NCI-H1417 treated with DMSO at 0.1 percent for 48 hours (cell line): Measurements from ENCODE around the gene HAAO.
"Not testable (repeated sequence)": the region's sequence is repeated elsewhere in the genome, so short reads cannot be mapped to it uniquely, and the experiment has no call there.

Experiments used
- DNase-seq: peaks from one replicate; lab custom pipeline; 2025; lab: John Stamatoyannopoulos, UW

Gene HAAO

DNA sequence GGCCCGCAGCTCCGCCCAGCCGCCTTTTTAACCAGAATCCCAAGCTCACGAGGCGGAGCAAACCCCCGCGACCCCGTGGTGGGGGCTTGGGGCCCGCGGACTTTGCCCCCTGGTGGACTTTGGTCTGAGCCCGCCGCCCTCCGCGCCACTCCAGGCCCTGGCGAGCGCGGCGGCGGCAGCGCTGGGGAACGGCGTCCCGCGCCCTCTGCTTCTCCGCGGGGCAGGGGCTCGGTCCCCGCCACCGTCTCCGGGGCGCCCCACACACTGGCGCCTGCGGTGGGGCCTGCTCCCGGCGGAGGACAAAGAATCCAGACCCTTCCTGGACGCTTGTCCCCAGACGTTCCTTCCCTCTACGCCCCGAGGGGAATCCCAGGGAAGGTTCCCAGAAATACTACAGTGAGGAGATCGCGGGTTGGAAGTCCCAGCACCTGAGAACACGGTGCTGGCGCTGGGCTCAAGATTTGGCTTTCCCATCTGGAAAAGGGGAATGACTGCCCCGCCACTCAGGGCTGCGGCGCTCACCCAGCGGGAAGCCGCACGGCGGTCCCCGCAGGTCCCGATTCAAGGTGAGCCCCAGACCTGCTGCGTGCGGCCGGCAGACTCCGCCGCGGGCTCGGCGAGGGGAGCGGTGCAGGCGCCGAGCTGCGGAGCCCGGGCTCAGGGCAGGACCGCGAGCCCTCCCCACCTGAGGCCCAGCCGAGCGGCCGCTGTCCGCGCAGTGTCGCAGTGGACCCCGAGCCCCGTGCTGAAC lies at the start of gene HAAO:
Gene HAAO, minus strand, starts transcription at position 1 of the 751 bp plus-strand sequence. CDS start 47 bp downstream, outside the sequence.
- no peak for DNase-seq

DNA sequence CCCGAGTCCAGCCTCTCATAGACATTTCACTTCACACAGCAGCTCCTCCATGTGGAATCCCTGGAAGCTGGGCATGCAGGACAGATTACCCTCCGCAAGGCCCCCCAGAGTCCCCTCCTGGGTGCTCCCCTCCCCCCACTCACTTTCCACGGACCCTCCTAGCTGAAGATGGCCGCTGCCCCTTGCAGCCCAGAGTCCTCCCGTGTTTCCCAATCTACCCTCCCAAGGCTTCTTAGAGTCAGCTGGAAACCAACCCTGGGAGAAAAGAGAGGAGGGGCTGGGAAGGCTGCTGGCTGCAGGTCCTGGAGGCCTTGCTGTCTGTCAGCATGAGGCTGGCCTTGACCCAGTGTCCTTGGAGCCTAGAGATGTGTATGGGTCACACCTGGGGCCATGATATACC lies 49.0 kb upstream of the HAAO start:
- no peak for DNase-seq

DNA sequence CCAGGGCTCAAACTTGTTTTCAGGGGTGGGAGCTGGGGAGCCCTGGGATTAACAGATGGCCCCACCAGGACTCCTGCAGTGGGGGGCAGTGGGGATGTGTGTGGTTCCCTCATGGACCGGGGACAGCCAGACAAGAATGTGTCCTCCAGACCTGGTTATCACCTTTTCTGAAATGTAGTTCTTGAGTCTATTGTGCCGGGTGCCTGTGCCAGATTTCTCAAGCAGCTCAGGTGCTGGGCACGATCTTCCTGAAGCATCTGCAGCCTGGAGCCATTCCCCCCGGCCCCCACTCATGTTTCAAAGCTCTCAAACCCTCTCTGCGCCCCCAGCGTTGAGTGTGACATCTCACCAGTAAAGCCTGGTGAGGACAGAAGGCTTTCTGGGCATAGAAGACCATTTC lies 48.4 kb upstream of the HAAO start:
- DNase-seq = no peak

DNA sequence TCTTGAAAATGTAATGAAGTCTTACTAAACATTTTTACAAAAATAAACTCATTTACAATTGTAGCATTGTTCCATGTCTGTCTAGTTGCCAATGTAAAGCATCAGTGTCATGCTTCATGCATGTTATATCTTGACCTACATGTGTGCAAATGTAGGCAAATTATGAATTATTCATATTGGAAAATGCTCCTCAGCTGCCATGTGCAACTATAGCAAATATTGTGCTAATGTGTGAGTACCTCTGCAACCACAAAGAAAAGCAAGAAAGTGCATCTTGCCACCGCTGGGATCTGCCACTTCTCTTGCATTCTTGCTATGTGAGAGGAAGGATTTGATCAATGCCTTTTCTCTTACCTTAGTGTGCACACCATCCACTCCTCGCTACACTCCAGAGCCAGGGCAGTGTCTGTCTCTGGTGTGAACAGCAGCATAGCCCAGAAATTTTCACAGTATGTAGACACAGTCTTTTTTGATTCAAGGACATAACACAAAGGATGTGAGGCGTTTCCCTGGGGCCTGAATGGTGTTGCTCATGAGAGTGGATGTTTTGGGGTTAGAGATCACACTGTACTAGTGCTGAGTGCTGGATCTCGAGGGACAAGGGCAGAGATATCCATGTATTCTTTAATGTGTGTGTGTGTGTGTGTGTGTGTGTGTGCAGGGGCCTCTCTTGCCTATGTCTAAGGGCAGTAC lies 47.6 kb upstream of the HAAO start:
- DNase-seq = no peak

DNA sequence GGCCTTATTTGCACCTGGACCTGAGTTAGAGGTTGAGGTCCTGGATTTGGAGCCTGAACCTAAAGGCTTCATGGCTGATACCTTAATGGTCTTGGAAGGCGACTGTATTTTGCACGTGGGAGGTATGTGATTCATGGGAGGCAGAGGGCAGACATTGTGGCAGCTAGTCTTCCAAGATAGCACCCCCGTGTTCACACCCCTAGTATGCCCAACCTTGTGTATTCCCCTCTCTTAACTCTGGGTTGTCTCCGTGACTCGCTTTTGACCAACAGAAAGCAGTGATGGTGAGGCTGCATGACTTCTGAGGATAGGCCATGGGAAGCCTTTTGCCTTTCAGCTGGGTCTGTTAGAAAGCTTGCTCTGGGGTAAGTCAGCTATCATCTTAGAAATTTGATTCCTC lies 45.8 kb upstream of the HAAO start:
- no peak for DNase-seq

DNA sequence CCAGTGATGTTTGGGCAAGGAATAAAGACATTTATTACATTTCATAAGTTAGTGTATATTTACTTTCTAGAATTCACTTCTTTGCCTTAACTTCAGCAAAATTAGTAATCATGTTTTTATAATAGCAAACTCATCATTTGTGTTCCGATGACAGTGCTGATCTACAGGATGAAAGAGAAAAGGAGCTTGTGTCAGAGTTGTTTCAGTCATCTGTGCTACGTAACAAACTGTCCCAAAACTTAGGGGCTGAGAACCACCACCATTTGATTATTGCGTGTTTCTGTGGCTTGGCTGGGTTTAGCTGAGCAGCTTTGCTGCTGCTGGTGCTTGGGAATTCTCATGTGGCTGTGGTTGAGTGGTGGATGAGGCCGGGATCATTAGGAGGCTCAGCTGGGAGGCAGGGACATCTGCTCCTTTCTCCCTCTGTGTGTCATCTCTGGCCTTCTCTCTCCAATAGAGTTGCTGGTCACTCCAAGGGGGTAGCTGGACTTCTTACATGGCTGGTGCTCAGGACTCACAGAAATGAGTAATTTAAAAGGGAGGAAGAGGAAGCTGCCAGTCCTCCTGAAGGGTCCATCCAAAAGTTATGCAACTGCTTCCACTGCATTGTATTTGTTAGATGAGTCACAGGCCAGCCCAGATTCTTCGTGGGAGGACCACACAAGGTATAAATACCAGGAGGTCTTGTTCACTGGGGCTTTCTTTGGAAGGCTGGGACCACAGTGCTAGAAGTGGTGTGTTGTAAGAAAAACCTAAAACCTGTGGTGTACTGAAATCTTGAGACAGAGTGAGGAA lies 43.4 kb upstream of the HAAO start:
- no peak for DNase-seq

DNA sequence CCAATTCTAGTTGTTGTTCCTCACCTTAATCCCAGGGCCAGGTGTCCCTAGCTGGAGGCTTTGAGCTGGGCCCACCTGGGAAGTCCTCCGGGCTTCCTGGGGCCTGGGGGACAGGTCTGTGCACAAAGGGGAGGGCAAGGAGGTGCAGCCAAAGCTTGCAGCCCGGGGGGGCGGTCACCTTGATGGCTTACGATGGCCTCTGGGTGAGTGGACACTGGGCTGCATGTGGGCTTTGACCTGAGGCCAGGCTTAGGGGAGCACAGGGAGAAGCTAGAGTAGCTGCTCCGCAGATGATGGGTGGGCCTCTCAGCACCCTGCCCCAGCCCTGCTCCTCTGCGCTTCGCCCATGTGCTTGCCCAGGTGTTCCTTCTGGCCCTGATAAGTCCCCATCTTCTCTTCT lies 41.8 kb upstream of the HAAO start:
- no peak for DNase-seq

DNA sequence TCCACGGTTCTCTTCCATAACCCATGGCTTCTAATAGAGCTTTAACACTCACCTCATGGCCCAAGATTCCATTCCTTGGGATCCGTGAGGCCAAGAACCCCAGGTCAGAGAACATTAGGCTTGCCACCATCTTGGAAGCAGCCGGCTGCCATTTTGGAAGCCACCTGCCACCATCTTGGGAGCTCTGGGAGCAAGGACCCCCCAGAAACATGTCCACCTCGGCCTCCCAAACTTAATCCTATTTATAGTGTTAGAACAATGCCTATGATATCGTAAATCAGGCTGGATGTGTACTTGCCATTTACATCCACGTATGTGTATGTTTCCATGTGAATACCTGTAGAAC lies 39.9 kb upstream of the HAAO start:
- no peak for DNase-seq

DNA sequence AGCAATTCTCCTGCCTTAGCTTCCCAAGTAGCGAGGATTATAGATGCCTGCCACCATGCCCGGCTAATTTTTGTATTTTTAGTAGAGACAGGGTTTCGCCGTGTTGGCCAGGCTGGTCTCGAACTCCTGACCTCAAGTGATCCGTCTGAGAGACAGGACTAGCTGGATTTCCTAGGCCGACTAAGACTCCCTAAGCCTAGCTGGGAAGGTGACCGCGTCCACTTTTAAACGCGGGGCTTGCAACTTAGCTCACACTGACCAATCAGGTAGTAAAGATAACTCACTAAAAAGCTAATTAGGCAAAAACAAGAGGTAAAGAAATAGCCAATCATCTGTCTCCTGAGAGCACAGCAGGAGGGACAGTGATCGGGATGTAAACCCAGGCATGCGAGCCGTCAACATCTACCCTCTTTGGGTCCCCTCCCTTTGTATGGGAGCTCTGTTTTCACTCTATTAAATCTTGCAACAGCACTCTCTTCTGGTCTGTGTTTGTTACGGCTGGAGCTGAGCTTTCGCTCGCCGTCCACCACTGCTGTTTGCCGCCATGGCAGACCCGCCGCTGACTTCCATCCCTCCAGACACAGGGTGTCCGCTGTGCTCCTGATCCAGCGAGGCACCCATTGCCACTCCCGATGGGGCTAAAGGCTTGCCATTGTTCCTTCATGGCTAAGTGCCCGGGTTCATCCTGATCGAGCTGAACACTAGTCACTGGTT lies 39.3 kb upstream of the HAAO start:
- DNase-seq = not testable (repeated sequence)

DNA sequence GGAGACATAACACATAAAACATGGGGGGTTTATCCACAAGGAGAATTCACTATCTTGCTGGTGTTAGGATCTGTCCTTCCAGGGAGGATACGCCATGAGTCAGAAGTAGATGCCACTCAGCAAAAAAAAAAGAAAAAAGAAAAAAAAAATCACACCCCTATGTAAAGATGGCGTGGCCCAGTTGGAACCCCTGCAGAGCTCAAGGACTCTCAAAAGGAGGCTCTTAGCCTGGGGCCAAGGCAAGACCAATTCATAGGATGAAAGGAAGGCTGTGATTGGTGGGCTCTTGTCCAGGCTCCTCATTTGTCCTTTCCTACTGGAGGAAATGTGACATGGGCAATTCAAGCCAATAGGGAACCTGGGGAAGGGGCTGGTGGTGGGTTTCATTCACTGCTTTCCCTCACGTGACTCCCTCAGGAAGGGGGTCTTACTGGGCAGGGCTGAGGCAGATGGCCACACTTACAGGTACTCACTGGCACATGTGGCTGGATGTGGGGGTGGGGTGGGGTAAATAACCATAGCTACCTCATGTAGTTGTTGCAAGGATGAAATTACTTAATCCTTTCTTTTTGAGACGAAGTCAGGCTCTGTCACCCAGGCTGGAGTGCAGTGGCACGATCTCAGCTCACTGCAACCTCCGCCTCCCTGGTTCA lies 38.7 kb upstream of the HAAO start:
- DNase-seq = no peak

DNA sequence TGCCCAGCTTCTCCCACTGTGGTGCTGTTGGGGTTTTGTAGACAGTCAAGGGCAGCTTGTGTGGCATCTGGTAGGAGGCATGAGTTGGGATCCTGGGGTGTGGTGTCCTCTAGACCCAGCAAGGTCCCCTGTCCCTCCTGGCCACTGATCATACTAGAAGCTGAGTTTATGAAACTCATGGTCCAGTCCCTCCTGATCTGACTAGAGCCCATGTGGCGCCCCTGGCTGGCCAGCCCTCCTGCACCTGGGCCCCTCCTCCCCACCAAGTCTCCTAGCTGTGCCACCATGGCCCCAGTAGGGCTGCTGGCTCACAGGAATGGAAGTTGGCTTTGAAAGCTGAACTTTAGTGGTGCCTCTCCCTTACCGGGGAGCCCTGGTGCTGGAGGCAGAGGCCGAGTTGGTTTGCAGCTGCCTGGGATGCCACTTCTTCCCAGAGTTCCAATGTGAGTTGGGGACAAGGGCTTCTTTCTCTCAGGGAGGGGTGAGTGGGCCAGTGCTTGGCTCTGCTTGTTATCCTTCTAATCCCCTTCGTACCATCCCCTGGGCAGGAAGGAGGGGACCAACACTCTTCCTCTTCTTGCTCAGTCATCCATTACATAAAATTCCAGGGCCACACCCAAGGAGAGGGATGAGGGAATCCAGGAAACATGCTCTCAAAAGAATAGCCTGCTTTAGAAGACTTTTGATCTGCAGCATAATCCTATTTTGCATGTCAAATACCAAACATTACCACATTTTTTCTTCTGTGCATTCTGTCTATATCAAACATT lies 37.5 kb upstream of the HAAO start:
- no peak for DNase-seq

DNA sequence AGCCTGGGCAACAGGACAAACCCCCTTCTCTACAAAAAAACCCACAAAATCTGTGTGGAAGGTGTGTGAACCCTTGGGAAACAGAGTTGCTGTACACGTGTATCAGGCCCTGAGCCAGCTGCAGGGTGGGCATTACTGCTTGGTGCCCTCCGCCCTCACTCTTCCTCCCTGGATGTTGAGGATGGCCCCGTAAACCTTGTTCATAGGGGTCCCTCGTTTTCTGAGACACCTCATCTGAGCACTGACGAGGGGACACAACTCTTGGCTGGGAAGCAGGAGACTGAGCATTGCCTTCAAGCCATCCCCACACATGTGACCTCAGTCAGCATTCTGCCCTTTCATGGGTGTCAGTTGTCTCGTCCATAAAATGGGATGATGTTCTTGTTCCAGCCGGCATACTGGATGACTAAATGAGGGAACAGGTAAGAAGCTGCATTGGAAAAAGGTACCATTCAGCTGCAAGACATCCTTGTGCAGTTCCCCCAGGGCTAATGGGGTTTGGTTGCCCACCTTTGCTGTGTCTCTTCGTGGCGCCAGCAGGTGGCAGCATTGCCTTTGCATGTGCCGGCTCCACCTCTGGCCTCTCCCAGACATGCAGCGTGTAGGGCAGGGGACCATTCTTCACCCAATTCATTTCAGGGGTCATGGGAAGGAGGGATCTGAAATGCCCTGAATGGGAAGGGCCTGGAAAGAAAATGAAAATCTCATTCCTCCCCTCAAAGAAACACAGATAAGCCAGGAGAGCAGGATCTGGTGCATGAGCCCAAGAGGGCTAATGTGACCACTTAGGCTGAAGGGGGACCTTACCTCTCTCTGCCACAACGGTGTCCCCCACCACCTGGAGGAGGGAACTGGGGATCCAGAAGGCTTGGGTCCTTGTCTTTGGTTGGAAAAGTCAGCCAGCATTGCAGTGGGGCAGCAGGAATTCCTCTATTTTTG lies 36.4 kb upstream of the HAAO start:
- DNase-seq = no peak

DNA sequence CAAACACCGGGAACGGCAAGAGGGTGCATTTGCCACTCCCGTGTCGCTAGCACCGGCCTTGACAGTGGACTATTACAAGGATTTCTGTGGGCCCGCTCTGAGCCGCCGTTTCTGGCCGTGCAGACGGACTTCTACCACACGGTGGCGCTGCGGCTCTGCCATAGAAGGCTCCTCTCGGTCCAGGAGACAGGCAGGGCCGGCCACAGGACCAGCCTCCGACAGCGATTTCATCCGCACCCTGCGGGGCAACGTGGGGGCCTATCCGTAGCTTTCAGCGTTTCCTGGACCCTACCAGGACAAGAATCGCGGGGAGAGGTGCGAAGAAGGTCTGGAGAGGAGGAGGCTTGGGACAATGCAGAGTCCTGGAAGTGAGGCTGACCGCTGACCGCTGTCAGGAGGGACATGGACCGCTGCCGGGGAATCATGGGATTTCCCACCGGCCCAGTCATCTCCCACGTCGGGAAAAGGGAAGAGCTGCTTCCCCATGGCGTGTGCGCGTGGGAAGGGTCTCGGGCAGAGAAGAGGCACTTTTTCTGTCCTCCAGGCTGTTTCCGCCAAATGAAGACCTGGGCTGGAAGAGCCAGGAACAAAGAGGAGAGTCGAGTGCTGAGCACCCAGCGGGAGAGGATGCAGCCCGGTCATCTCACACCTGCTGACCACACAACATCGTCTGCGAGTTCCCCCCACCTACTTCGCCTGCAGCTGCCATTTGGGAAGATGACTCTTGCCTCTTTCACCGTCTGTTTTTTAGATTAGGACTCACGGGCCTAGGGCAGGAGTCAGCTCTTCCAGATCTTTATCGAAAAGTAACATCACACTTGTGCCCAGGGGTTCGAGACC lies 35.5 kb upstream of the HAAO start:
- peak; percentile 49 for DNase-seq

DNA sequence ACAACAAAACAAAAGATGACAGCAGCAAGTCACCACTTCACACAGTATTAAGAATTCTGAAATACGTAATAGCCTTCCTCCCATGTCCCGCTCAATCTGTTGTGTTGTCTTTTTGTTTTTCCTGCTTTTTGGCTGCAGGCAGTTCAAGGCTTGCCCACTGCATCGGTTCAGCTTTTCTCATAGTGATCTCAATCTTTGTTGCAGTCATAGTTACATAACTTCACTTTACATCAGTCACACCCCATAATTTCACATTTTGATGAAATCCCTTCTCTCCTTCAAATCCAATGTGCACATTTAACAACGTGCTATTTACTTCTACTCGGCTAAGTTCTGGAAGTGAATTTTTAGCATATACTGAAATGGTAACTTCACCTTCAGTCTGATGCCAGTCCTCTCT lies 33.8 kb upstream of the HAAO start:
- DNase-seq = no peak

DNA sequence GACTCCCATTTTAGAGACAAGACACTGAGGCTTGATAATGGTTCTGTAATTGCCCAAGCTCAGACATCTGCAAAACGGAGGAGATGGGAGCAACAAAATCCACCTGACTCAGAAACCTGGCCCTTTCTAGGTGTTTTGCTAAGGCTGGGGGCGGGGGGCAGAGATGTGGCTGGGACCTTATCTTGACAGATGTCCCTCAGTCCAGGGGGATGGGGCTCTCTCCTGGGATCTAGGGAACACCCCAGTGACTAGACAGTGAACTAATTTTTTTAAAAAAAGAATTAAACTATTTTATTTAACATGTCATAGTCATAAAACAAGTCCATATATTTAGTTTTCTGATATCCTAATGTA lies 32.0 kb upstream of the HAAO start:
- no peak for DNase-seq

DNA sequence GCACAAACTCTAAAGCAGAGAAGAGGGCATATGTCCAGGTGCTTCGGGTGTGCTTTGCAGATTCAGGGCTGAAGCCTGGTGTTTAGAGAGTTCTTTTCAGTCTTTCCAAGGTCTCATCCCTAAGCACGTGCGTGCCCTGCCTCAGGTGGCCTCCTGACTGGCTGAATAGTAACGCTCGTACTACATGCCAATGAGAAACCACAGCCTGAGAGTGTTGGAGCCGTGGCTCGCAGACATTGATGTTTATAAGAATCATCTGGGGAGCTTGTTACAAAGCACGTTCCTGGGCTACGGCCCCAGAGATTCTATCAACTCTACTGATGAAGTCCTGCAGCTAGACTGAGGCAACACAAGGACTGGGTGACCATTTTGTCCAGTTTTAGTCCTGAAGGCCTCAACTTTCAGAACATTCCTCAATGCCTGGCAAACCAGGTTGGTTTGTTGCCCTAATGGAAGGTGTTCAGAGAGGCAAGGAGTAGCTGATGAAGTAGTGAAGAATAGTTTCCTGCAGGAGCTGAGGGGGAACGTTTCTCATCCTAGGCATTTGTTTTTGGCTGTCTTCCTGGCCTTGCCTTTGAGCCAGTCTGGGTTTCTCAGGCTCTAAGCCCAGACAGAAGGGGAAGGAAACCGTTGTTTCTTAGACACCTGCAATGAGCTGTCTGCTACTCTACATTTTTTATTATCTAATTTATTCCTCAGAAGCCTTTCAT lies 31.5 kb upstream of the HAAO start:
- DNase-seq = no peak

DNA sequence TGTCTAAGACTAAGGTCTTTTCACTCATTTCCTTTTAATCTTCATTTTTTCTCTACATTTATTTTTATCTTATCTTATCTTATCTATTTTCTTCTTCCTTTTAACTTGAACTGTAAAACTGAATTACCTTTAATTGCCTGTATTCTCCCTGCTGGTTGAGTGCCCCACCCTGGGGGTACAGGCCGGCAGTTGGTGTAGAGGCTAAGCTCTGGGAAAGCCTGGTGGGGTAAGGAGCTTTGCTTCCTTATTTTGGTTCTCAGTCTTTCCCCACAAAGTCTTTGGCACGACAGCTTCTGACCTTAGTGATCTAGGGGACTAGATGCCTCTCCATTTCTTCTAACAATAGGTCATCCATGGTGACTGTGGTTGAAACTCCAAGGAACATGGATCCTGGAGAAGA lies 26.8 kb upstream of the HAAO start:
- no peak for DNase-seq

DNA sequence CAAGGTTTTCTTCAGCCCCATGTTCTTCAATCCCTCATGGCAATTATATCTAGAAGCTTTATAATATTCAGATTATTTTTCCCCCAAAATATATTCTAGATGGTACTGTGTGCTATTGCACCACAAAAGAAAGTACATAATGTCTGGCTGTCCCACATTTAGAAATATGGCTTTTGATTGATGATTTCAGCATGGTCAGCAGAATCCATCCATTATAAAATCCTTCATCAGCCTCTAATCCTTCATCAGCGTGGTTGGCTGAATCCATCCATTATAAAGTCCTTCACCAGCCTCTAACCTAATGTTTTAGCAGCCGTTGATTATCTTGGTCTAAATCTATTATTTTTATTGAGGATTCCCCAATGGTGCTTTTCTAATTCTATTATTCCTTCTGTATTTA lies 23.3 kb upstream of the HAAO start:
- no peak for DNase-seq

DNA sequence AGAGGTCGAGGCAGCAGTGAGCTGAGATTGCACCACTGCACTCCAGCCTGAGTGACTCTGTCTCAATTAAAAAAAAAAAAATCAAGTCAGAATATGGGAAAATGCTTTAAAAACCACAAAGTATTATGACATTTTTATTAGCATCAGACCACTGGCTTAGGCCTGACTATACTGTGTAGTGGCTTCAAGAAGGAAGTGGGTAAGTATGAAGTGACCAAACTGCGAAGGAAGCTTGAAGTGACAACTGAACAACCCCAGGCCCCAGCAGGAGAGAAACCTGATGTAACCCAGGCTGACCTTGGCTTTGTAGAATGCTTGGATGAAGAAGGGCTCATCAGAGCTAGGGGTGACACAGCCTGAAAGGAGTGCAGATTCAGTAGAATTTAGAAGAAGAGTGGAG lies 21.4 kb upstream of the HAAO start:
- DNase-seq = no peak
